Fibroblast of lung (primary cell): ENCODE measurements around the gene IVD. TPM values are rescaled to one million over a fixed set of nuclear protein-coding genes. Genes with fewer than 3 reads are reported as not detected.

Experiments used
- DNase-seq, 2 donors: peaks; one replicate each; pipeline versions ENCODE4 v3.0.0 to v3.0.0-alpha.2; 2010; ENCODE audit warnings: low read depth in 2 of 2
- H2AFZ ChIP-seq: 2 replicates; pipeline ENCODE4 v1.5.1; 2012; ENCODE audit warnings: low read length, control low read depth, inconsistent platforms
- H3K27ac ChIP-seq: 2 replicates; pipeline ENCODE4 v1.5.1; 2011; ENCODE audit warnings: low read length, control low read depth; ENCODE audit not compliant: insufficient read depth
- H3K27me3 ChIP-seq: 2 replicates; pipeline ENCODE4 v1.5.1; 2011; ENCODE audit warnings: mild to moderate bottlenecking, low read length; ENCODE audit not compliant: control insufficient read depth, insufficient read depth
- H3K36me3 ChIP-seq: 2 replicates; pipeline ENCODE4 v1.5.1; 2011; ENCODE audit warnings: low read length; ENCODE audit not compliant: control insufficient read depth, insufficient read depth
- H3K4me1 ChIP-seq: 2 replicates; pipeline ENCODE4 v1.5.1; 2011; ENCODE audit warnings: low read length; ENCODE audit not compliant: control insufficient read depth, insufficient read depth; ENCODE audit errors: extremely low read depth
- H3K4me2 ChIP-seq: 2 replicates; pipeline ENCODE4 v1.5.1; 2011; ENCODE audit warnings: low read length, control low read depth; ENCODE audit not compliant: insufficient read depth; ENCODE audit errors: extremely low read depth
- H3K4me3 ChIP-seq, 4 experiments: fragments of 200-600 bp in 1 of 4; sonication (generic) in 1 of 4; replicated peaks in 1 of 4; 2 replicates each; pipeline ENCODE4 v1.5.1; 2011 to 2016; ENCODE audit warnings: low read length in 4 of 4, low read depth in 3 of 4, mild to moderate bottlenecking in 3 of 4, control low read depth in 2 of 4, inconsistent platforms in 1 of 4, mixed read lengths in 1 of 4; ENCODE audit not compliant: insufficient read depth in 1 of 4; ENCODE audit errors: control extremely low read depth in 1 of 4
- H3K79me2 ChIP-seq: 2 replicates; pipeline ENCODE4 v1.5.1; 2012; ENCODE audit warnings: mild to moderate bottlenecking, low read length, inconsistent platforms; ENCODE audit not compliant: control insufficient read depth, insufficient read depth
- H3K9ac ChIP-seq: 2 replicates; pipeline ENCODE4 v1.5.1; 2011; ENCODE audit warnings: mild to moderate bottlenecking, low read length, control low read depth; ENCODE audit not compliant: insufficient read depth
- H3K9me3 ChIP-seq: 2 replicates; pipeline ENCODE4 v1.5.1; 2012; ENCODE audit warnings: low read depth, low read length; ENCODE audit not compliant: control insufficient read depth, insufficient read depth
- H4K20me1 ChIP-seq: 2 replicates; pipeline ENCODE4 v1.5.1; 2011; ENCODE audit warnings: low read length; ENCODE audit not compliant: control insufficient read depth, insufficient read depth; ENCODE audit errors: extremely low read depth
- CTCF ChIP-seq, 2 donors: IDR thresholded peaks in 1 of 2; conservative IDR thresholded peaks in 1 of 2; 1 replicate in 1 of 2; 2 replicates in 1 of 2; pipeline ENCODE4 v1.5.1; 2011 to 2012; ENCODE audit warnings: low read length in 2 of 2, control low read depth in 1 of 2, inconsistent platforms in 1 of 2, low read depth in 1 of 2, mild to moderate bottlenecking in 1 of 2
- EZH2 ChIP-seq: IDR thresholded peaks from 2 replicates; pipeline ENCODE4 v1.5.1; 2012; ENCODE audit warnings: low read length, control low read depth, mild to moderate bottlenecking; ENCODE audit errors: missing control alignments
- polyA plus RNA-seq, 2 donors: library from polyadenylated mRNA; depleted of rRNA in 1 of 2; stranded (reverse) in 1 of 2; unstranded in 1 of 2; fragments of >200 nt; gene quantifications; 2 replicates each; pipeline ENCODE4 v1.2.1, GENCODE V29; 2011 to 2012; ENCODE audit warnings: missing spikeins in 1 of 2
- total RNA-seq: library from RNA; depleted of rRNA; stranded (reverse); fragments of >200 nt; gene quantifications from 2 replicates; pipeline ENCODE4 v1.2.1, GENCODE V29; 2014

The IVD gene
- total and polyA plus RNA-seq, 2 donors (not counting 1 experiment from before 2014, with no cell fraction given) = 37.9 to 61.8 TPM

GRCh38 chr15:40458495-40459371 is 53.1 kb downstream of the IVD start:
- no peak overlapping the region for H3K27ac ChIP-seq
- DNase-seq = no peak

DNA sequence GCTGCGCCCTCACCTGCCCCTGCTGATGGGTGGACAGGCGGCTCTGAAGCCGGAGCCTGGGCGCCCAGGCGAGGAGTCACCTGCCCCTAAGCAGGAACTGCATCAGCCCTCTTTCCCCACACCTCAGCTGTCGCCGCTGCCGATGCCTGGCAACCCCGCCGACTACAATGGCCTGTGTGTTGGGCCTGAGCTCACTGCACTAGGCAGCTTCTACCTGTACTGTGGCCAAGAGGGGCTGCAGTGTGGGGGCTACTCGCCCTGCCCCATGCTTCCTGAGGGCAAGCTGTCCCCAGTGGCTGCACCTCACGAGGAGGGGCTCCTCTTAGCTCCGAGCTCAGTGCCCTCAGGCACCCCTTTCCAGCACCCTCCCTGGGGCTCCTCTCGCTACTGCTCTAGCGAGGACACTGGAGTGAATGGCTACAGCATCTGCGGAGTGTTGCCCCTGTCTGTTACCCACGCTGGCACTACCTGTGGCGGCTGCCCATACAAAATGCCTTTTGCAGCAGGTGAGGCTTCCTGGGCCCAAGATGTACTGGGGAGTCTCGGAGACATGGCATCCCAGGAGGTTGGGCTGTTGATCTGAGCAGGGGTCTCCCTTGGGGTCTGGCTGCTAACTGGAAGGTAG is 53.9 kb downstream of the IVD start:
- H3K27ac ChIP-seq = no peak overlapping the region
- no peak overlapping the region for H3K4me3 ChIP-seq
- no peak for TF ChIP-seq CTCF (conservative IDR thresholded peaks at IDR 0.05 in 1 of 2, IDR thresholded peaks at IDR 0.05 in 1 of 2; ENCODE audit: low read depth in 1 of 2, low read length in 2 of 2)
- no peak for TF ChIP-seq EZH2
- no peak overlapping the region for H3K4me2 ChIP-seq
- peaks cover 7% of the 10 kb centered on the region for H3K36me3 ChIP-seq
- DNase-seq = no peak
- peaks cover 11% of the 10 kb centered on the region for H3K4me1 ChIP-seq
- H3K9me3 ChIP-seq = no peaks in the 10 kb centered on the region
- H3K9ac ChIP-seq = no peak overlapping the region
- peaks cover 7% of the 10 kb centered on the region for H3K79me2 ChIP-seq
- H3K27me3 ChIP-seq = no peaks in the 10 kb centered on the region
- no peak overlapping the region for H2AFZ ChIP-seq
- no peaks in the 10 kb centered on the region for H4K20me1 ChIP-seq

More at GRCh38 chr15:40458495-40459371, 53.1 kb downstream of the IVD start:
- H3K9me3 ChIP-seq = no peaks in the 10 kb centered on the region
- peaks cover 11% of the 10 kb centered on the region for H3K4me1 ChIP-seq
- peaks cover 7% of the 10 kb centered on the region for H3K79me2 ChIP-seq
- no peak overlapping the region for H2AFZ ChIP-seq
- peaks cover 7% of the 10 kb centered on the region for H3K36me3 ChIP-seq
- H3K9ac ChIP-seq = no peak overlapping the region
- TF ChIP-seq CTCF (conservative IDR thresholded peaks at IDR 0.05 in 1 of 2, IDR thresholded peaks at IDR 0.05 in 1 of 2; ENCODE audit: low read depth in 1 of 2, low read length in 2 of 2) (no peak), EZH2 (no peak)
- no peaks in the 10 kb centered on the region for H3K27me3 ChIP-seq
- no peak overlapping the region for H3K4me3 ChIP-seq
- no peaks in the 10 kb centered on the region for H4K20me1 ChIP-seq
- no peak overlapping the region for H3K4me2 ChIP-seq

- H3K27ac ChIP-seq = no peak overlapping the region
- H3K9me3 ChIP-seq = no peaks in the 10 kb centered on the region
- H3K4me2 ChIP-seq = no peak overlapping the region
- H3K79me2 ChIP-seq = peaks cover 7% of the 10 kb centered on the region
- peaks cover 7% of the 10 kb centered on the region for H3K36me3 ChIP-seq
- H4K20me1 ChIP-seq = no peaks in the 10 kb centered on the region
- H3K4me3 ChIP-seq = no peak overlapping the region
- no peak for TF ChIP-seq EZH2
- no peak for TF ChIP-seq CTCF (conservative IDR thresholded peaks at IDR 0.05 in 1 of 2, IDR thresholded peaks at IDR 0.05 in 1 of 2; ENCODE audit: low read depth in 1 of 2, low read length in 2 of 2)
- H3K27me3 ChIP-seq = no peaks in the 10 kb centered on the region
- no peak overlapping the region for H2AFZ ChIP-seq
- no peak overlapping the region for H3K9ac ChIP-seq
- DNase-seq = no peak
- H3K4me1 ChIP-seq = peaks cover 3% of the 10 kb centered on the region
These were observed 54.8 kb downstream of the IVD start for GRCh38 chr15:40460404-40460803.
